Panc1 (cell line): Measurements from ENCODE around the gene ALG1. TPM values are rescaled to one million over a fixed set of nuclear protein-coding genes. Genes with fewer than 3 reads are reported as not detected.
"Not testable (repeated sequence)": the region's sequence is repeated elsewhere in the genome, so short reads cannot be mapped to it uniquely, and the experiment has no call there.

Source experiments
- ATAC-seq: fragments of 200-7000 bp; cut with Tn5 transposase; 2 replicates; pipeline ENCODE4 v1.9.1; 2020; ENCODE audit warnings: mild to moderate bottlenecking, moderate library complexity
- BruUV-seq: library from RNA; stranded (reverse); fragments of 400-500 nt; replicated peaks from 2 replicates; lab custom pipeline; 2021; lab: Mats Ljungman, UMichigan
- CTCF ChIA-PET: fragments of 300-600 bp; sonication (Branson Sonifier 250); formaldehyde crosslinking; loops from one replicate; lab custom pipeline; 2022; ENCODE audit warnings: antibody characterized with exemption; lab: Charles Lee
- POLR2A ChIA-PET: fragments of 300-600 bp; sonication (Branson Sonifier 250); formaldehyde crosslinking; loops from one replicate; lab custom pipeline; 2022; ENCODE audit warnings: antibody characterized with exemption; lab: Charles Lee
- DNase-seq: peaks from one replicate; pipeline ENCODE4 v3.0.0-alpha.2; 2010; ENCODE audit warnings: low read depth, low spot score
- H3K27ac ChIP-seq: 2 replicates; pipeline ENCODE4 v1.5.1; 2011; ENCODE audit warnings: mild to moderate bottlenecking, low read length, inconsistent platforms
- H3K27me3 ChIP-seq: fragments of 200-500 bp; sonication (Bioruptor generic); 2 replicates; pipeline ENCODE4 v1.6.0; 2014; ENCODE audit warnings: low read length, inconsistent platforms; ENCODE audit not compliant: control insufficient read depth, insufficient read depth
- H3K36me3 ChIP-seq: fragments of 200-500 bp; sonication (Bioruptor generic); 2 replicates; pipeline ENCODE4 v1.5.1; 2014; ENCODE audit warnings: inconsistent platforms, mild to moderate bottlenecking, low read length, moderate library complexity; ENCODE audit not compliant: control insufficient read depth, insufficient read depth
- H3K4me1 ChIP-seq: 2 replicates; pipeline ENCODE4 v1.5.1; 2011; ENCODE audit warnings: inconsistent platforms, mild to moderate bottlenecking, low read length, moderate library complexity; ENCODE audit not compliant: control insufficient read depth, insufficient read depth
- H3K4me3 ChIP-seq, 2 experiments: 2 replicates each; pipeline ENCODE4 v1.5.1; 2011 to 2012; ENCODE audit warnings: low read depth in 2 of 2, low read length in 2 of 2, mild to moderate bottlenecking in 2 of 2, inconsistent platforms in 1 of 2, moderate library complexity in 1 of 2
- H3K9me3 ChIP-seq: fragments of 200-500 bp; sonication (Bioruptor generic); 2 replicates; pipeline ENCODE4 v1.5.1; 2014; ENCODE audit warnings: low read depth, mild to moderate bottlenecking, inconsistent platforms, low read length, moderate library complexity; ENCODE audit not compliant: control insufficient read depth, insufficient read depth
- POLR2AphosphoS5 ChIP-seq: IDR thresholded peaks from 2 replicates; pipeline ENCODE4 v1.6.1; 2012; ENCODE audit warnings: mild to moderate bottlenecking, low read depth, low read length, moderate library complexity
- SIN3A ChIP-seq: IDR thresholded peaks from 2 replicates; pipeline ENCODE4 v1.6.1; 2012; ENCODE audit warnings: low read depth, mild to moderate bottlenecking, low read length, moderate library complexity, borderline replicate concordance; ENCODE audit not compliant: insufficient read depth
- TCF7L2 ChIP-seq: IDR thresholded peaks from 2 replicates; pipeline ENCODE4 v1.6.1; 2011; ENCODE audit warnings: mild to moderate bottlenecking, low read depth, low read length, inconsistent platforms
- in situ Hi-C: cut with HindIII; loops from 2 replicates; pipeline ENCODE4 v1.10.0; 2016; ENCODE audit warnings: low sequenced_read_pairs, low pct_unique_long_range_greater_than_20kb
- intact Hi-C: fragments of 100-400 bp; cut with micrococcal nuclease; formaldehyde crosslinking; loops from one replicate; pipeline ENCODE4 v1.10.0; 2022; ENCODE audit not compliant: unreplicated experiment
- total RNA-seq: library from RNA; stranded (reverse); gene quantifications from one replicate; pipeline ENCODE4 v1.2.1, GENCODE V29; 2021; ENCODE audit not compliant: unreplicated experiment
- TF ChIP-seq, protein P1 (sequence below), 2 experiments: IDR thresholded peaks; 2 replicates each; pipeline ENCODE4 v1.6.1; 2011 to 2012; ENCODE audit warnings: low read depth in 2 of 2, control low read depth in 1 of 2, low read length in 1 of 2, mild to moderate bottlenecking in 1 of 2, moderate library complexity in 1 of 2; ENCODE audit not compliant: insufficient read depth in 1 of 2
- TF ChIP-seq, protein P2 (sequence below): fragments of 450-650 bp; IDR thresholded peaks from 2 replicates; pipeline ENCODE4 v1.5.1; 2017; ENCODE audit warnings: mild to moderate bottlenecking

ALG1 gene
- total RNA-seq, 1 experiment from 2014 or later, result 46.6 TPM

DNA sequence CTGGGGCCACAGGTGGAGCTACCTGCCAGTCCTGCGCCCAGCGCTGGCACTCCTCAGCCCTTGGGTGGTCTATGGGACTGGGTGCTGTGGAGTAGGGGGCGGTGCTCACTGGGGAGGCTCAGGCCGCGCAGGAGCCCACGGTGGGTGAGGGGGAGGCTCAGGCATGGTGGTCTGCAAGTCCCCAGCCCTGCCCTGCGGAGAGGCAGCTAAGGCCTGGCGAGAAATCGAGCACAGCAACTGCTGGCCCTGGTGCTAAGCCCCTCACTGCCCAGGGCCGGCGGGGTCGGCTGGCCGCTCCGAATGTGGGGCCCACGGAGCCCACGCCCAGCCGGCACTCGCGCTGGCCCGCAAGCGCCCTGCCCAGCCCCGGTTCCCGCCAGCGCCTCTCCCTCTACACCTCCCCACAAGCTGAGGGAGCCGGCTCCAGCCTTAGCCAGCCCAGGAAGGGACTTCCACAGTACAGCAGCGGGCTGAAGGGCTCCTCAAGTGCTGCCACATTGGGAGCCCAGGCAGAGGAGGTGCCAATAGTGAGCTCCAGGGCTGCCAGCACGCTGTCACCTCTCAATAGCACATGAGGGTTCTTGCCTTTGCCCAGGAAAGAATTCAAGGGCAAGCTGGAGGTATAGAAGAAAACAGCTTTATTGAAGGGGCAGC, 37.0 kb downstream of the ALG1 start:
- in situ Hi-C loops, result no loop called here
- no peak for DNase-seq
- H3K27me3 ChIP-seq, result no peaks in the 10 kb centered on the region
- ChIA-PET POLR2A (no interaction called here), CTCF (no interaction called here)
- H3K27ac ChIP-seq, result no peak overlapping the region
- no TSS peak for BruUV-seq
- TF ChIP-seq SIN3A (no peak), TCF7L2 (no peak), POLR2AphosphoS5 (no peak)
- TF ChIP-seq, protein P1, sequence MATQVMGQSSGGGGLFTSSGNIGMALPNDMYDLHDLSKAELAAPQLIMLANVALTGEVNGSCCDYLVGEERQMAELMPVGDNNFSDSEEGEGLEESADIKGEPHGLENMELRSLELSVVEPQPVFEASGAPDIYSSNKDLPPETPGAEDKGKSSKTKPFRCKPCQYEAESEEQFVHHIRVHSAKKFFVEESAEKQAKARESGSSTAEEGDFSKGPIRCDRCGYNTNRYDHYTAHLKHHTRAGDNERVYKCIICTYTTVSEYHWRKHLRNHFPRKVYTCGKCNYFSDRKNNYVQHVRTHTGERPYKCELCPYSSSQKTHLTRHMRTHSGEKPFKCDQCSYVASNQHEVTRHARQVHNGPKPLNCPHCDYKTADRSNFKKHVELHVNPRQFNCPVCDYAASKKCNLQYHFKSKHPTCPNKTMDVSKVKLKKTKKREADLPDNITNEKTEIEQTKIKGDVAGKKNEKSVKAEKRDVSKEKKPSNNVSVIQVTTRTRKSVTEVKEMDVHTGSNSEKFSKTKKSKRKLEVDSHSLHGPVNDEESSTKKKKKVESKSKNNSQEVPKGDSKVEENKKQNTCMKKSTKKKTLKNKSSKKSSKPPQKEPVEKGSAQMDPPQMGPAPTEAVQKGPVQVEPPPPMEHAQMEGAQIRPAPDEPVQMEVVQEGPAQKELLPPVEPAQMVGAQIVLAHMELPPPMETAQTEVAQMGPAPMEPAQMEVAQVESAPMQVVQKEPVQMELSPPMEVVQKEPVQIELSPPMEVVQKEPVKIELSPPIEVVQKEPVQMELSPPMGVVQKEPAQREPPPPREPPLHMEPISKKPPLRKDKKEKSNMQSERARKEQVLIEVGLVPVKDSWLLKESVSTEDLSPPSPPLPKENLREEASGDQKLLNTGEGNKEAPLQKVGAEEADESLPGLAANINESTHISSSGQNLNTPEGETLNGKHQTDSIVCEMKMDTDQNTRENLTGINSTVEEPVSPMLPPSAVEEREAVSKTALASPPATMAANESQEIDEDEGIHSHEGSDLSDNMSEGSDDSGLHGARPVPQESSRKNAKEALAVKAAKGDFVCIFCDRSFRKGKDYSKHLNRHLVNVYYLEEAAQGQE (IDR thresholded peaks at IDR 0.05; ENCODE audit: insufficient read depth in 1 of 2, low read depth in 2 of 2, low read length in 1 of 2), result no peak
- TF ChIP-seq, protein P2, sequence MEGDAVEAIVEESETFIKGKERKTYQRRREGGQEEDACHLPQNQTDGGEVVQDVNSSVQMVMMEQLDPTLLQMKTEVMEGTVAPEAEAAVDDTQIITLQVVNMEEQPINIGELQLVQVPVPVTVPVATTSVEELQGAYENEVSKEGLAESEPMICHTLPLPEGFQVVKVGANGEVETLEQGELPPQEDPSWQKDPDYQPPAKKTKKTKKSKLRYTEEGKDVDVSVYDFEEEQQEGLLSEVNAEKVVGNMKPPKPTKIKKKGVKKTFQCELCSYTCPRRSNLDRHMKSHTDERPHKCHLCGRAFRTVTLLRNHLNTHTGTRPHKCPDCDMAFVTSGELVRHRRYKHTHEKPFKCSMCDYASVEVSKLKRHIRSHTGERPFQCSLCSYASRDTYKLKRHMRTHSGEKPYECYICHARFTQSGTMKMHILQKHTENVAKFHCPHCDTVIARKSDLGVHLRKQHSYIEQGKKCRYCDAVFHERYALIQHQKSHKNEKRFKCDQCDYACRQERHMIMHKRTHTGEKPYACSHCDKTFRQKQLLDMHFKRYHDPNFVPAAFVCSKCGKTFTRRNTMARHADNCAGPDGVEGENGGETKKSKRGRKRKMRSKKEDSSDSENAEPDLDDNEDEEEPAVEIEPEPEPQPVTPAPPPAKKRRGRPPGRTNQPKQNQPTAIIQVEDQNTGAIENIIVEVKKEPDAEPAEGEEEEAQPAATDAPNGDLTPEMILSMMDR, result no peak
- H3K4me3 ChIP-seq, result no peak overlapping the region
- ATAC-seq, result peak; percentile 45; the same call in 1 of the 2 replicates
- H3K36me3 ChIP-seq, result no peaks in the 10 kb centered on the region
- intact Hi-C loops, result no loop called here
- no peaks in the 10 kb centered on the region for H3K9me3 ChIP-seq
- H3K4me1 ChIP-seq, result no peaks in the 10 kb centered on the region

GRCh38 chr16:5110933-5111332, 39.3 kb downstream of the ALG1 start:
- ATAC-seq, CTCF ChIA-PET, intact Hi-C loops, BruUV-seq, H3K27me3 ChIP-seq, DNase-seq, POLR2A ChIA-PET, H3K4me3 ChIP-seq, H3K4me1 ChIP-seq, H3K36me3 ChIP-seq, H3K9me3 ChIP-seq, in situ Hi-C loops, H3K27ac ChIP-seq: not testable (repeated sequence)

DNA sequence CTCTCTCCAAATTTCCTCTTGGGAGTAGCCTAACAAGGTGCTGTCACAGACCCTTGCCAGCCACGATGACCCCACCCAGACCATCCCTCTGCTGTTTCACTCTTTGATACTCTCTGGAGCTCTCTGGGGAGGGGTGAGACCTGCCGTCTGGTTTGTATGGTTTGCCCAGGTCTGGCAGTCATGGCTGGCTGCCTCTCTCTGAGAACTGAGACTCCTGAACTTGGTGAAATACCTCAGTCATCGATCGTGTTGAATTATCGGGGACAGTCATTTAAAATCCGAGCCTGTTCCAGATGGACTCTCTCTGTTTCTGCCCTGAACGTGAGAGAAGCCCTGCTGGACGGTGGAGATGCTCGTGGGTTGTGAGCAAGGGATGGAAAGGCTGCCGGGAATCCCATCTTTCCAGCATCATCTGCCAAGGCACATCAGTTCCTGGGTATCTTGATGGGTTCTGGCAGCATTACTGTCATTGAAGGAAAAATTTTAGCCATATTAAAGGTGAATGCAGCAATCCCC, 45.2 kb downstream of the ALG1 start:
- POLR2A ChIA-PET, CTCF ChIA-PET, DNase-seq, H3K4me1 ChIP-seq, H3K36me3 ChIP-seq, in situ Hi-C loops, H3K27ac ChIP-seq, BruUV-seq, intact Hi-C loops, H3K27me3 ChIP-seq, H3K9me3 ChIP-seq, ATAC-seq, H3K4me3 ChIP-seq: not testable (repeated sequence)

- DNase-seq, H3K36me3 ChIP-seq, BruUV-seq, ATAC-seq, intact Hi-C loops, CTCF ChIA-PET, POLR2A ChIA-PET, H3K27ac ChIP-seq, H3K9me3 ChIP-seq, in situ Hi-C loops, H3K27me3 ChIP-seq, H3K4me3 ChIP-seq, H3K4me1 ChIP-seq: not testable (repeated sequence)
These were observed 45.9 kb downstream of the ALG1 start for GRCh38 chr16:5117300-5118087.

- CTCF ChIA-PET, in situ Hi-C loops, intact Hi-C loops, BruUV-seq, H3K9me3 ChIP-seq, H3K27ac ChIP-seq, H3K4me1 ChIP-seq, POLR2A ChIA-PET, ATAC-seq, DNase-seq, H3K36me3 ChIP-seq, H3K4me3 ChIP-seq, H3K27me3 ChIP-seq: not testable (repeated sequence)
These were observed 59.9 kb downstream of the ALG1 start for GRCh38 chr16:5131467-5132004.
